ENCODE results near the gene EDEM1.

- no peak for TF ChIP-seq CTCF (IDR thresholded peaks at IDR 0.05)
- TF ChIP-seq POLR2A (IDR thresholded peaks at IDR 0.05) = no peak
These were observed 40.3 kb downstream of the EDEM1 start for GRCh38 chr3:5227812-5228211.

Data from tibial nerve (tissue), 3 donors.